Neural cell (in vitro differentiated cells): ENCODE measurements around the gene STX18. TPM values are rescaled to one million over a fixed set of nuclear protein-coding genes. Genes with fewer than 3 reads are reported as not detected.

Experiments
- H2AFZ ChIP-seq: fragments of 200-600, 300-800 bp; sonication (generic), shearing (Covaris generic); 2 replicates; pipeline ENCODE4 v1.6.0; 2014; ENCODE audit warnings: low read depth, mild to moderate bottlenecking, antibody characterized with exemption, low read length, moderate library complexity
- H3F3A ChIP-seq: fragments of 200-600 bp; shearing (Covaris generic); 2 replicates; pipeline ENCODE4 v1.6.1; 2016; ENCODE audit warnings: mild to moderate bottlenecking, moderate library complexity, mixed read lengths, antibody characterized with exemption, low read length; ENCODE audit not compliant: insufficient read depth, poor library complexity, severe bottlenecking
- H3K27ac ChIP-seq: fragments of 200-600, 300-800 bp; sonication (generic), shearing (Covaris generic); 2 replicates; pipeline ENCODE4 v1.5.1; 2014; ENCODE audit warnings: mild to moderate bottlenecking, low read length, moderate library complexity
- H3K27me3 ChIP-seq: fragments of 300-800, 200-600 bp; sonication (generic), shearing (Covaris generic); 2 replicates; pipeline ENCODE4 v1.6.0; 2014; ENCODE audit warnings: mild to moderate bottlenecking, low read depth, low read length, moderate library complexity; ENCODE audit not compliant: insufficient read depth
- H3K36me3 ChIP-seq: fragments of 300-800, 200-600 bp; sonication (generic), shearing (Covaris generic); 2 replicates; pipeline ENCODE4 v1.5.1; 2014; ENCODE audit warnings: mild to moderate bottlenecking, antibody characterized with exemption, low read length, moderate library complexity; ENCODE audit not compliant: insufficient read depth
- H3K4me2 ChIP-seq: fragments of 300-800, 200-600 bp; sonication (generic), shearing (Covaris generic); 2 replicates; pipeline ENCODE4 v1.6.0; 2014; ENCODE audit warnings: mild to moderate bottlenecking, low read length
- H3K4me3 ChIP-seq: fragments of 300-800, 200-600 bp; sonication (generic), shearing (Covaris generic); 2 replicates; pipeline ENCODE4 v1.5.1; 2014; ENCODE audit warnings: mild to moderate bottlenecking, low read length, moderate library complexity
- H3K79me2 ChIP-seq: fragments of 200-600 bp; shearing (Covaris generic); replicated peaks from 2 replicates; pipeline ENCODE4 v1.6.0; 2014; ENCODE audit warnings: mild to moderate bottlenecking, low read length, moderate library complexity; ENCODE audit not compliant: insufficient read depth
- H3K9ac ChIP-seq: fragments of 300-800, 200-600 bp; sonication (generic), shearing (Covaris generic); 2 replicates; pipeline ENCODE4 v1.6.1; 2016; ENCODE audit warnings: mild to moderate bottlenecking, low read length, mixed read lengths
- H3K9me2 ChIP-seq: fragments of 200-600 bp; shearing (Covaris generic); 2 replicates; pipeline ENCODE4 v1.6.1; 2016; ENCODE audit warnings: mild to moderate bottlenecking, low read length, mixed read lengths; ENCODE audit not compliant: insufficient read depth
- H3K9me3 ChIP-seq: fragments of 200-600, 300-800 bp; sonication (generic), shearing (Covaris generic); 2 replicates; pipeline ENCODE4 v1.6.1; 2016; ENCODE audit warnings: mild to moderate bottlenecking, mixed run types, low read length, moderate library complexity, mixed read lengths
- H4K20me1 ChIP-seq: fragments of 200-600 bp; shearing (Covaris generic); 2 replicates; pipeline ENCODE4 v1.6.1; 2016; ENCODE audit warnings: mild to moderate bottlenecking, mixed run types; ENCODE audit not compliant: insufficient read depth
- CTCF ChIP-seq: fragments of 450-650 bp; IDR thresholded peaks from 2 replicates; pipeline ENCODE4 v1.5.1; 2014; ENCODE audit warnings: antibody characterized with exemption, mild to moderate bottlenecking, moderate library complexity; ENCODE audit not compliant: poor library complexity, severe bottlenecking
- EP300 ChIP-seq: fragments of 450-650 bp; conservative IDR thresholded peaks from 2 replicates; pipeline ENCODE4 v1.6.1; 2014; ENCODE audit warnings: antibody characterized with exemption, mild to moderate bottlenecking, moderate library complexity; ENCODE audit not compliant: poor library complexity, severe bottlenecking
- EZH2 ChIP-seq: fragments of 200-600, 300-800 bp; shearing (Covaris generic), sonication (generic); IDR thresholded peaks from 2 replicates; pipeline ENCODE4 v1.6.1; 2014; ENCODE audit warnings: antibody characterized with exemption, low read length, borderline replicate concordance, mild to moderate bottlenecking; ENCODE audit not compliant: insufficient read depth, poor library complexity, severe bottlenecking
- MXI1 ChIP-seq: fragments of 450-650 bp; conservative IDR thresholded peaks from 2 replicates; pipeline ENCODE4 v1.6.1; 2014; ENCODE audit warnings: antibody characterized with exemption, mild to moderate bottlenecking; ENCODE audit not compliant: poor library complexity, severe bottlenecking
- POLR2AphosphoS5 ChIP-seq: IDR thresholded peaks from 2 replicates; pipeline ENCODE4 v1.6.1; 2012
- RAD21 ChIP-seq: fragments of 450-650 bp; conservative IDR thresholded peaks from 2 replicates; pipeline ENCODE4 v1.6.1; 2014; ENCODE audit warnings: antibody characterized with exemption, mild to moderate bottlenecking, moderate library complexity
- REST ChIP-seq: IDR thresholded peaks from 2 replicates; pipeline ENCODE4 v1.6.1; 2012; ENCODE audit warnings: borderline replicate concordance
- SMC3 ChIP-seq: fragments of 450-650 bp; conservative IDR thresholded peaks from 2 replicates; pipeline ENCODE4 v1.6.1; 2014; ENCODE audit warnings: antibody characterized with exemption, mild to moderate bottlenecking, moderate library complexity; ENCODE audit not compliant: poor library complexity
- TAF1 ChIP-seq: IDR thresholded peaks from 2 replicates; pipeline ENCODE4 v1.6.1; 2012; ENCODE audit warnings: low read depth
- polyA plus RNA-seq: library from polyadenylated mRNA; depleted of rRNA; stranded (reverse); fragments of >200 nt; gene quantifications from 2 replicates; pipeline ENCODE4 v1.2.3, GENCODE V29; 2014

STX18 gene
- polyA plus RNA-seq, 1 donor from 2014 or later, result 64.5 TPM

- H3K9me2 ChIP-seq, result no peaks in the 10 kb centered on the region
- peaks cover 8% of the 10 kb centered on the region for H4K20me1 ChIP-seq
- no peaks in the 10 kb centered on the region for H3K9me3 ChIP-seq
- H3K27me3 ChIP-seq, result no peaks in the 10 kb centered on the region
- no peaks in the 10 kb centered on the region for H3F3A ChIP-seq
- TF ChIP-seq REST (no peak), RAD21 (no peak), TAF1 (no peak), SMC3 (no peak), CTCF (no peak), POLR2AphosphoS5 (no peak), EZH2 (no peak), MXI1 (no peak), EP300 (no peak)
- no peak overlapping the region for H3K9ac ChIP-seq
- no peak overlapping the region for H3K4me3 ChIP-seq
- peaks cover 7% of the 10 kb centered on the region for H3K36me3 ChIP-seq
- no peak overlapping the region for H3K4me2 ChIP-seq
- H3K27ac ChIP-seq, result no peak overlapping the region
- no peak overlapping the region for H2AFZ ChIP-seq
- H3K79me2 ChIP-seq, result no peaks in the 10 kb centered on the region
These were observed 129.9 kb downstream of the STX18 start for GRCh38 chr4:4411906-4412305.

- H3F3A ChIP-seq, result no peaks in the 10 kb centered on the region
- peaks cover 7% of the 10 kb centered on the region for H3K36me3 ChIP-seq
- H3K9me2 ChIP-seq, result no peaks in the 10 kb centered on the region
- no peaks in the 10 kb centered on the region for H3K9me3 ChIP-seq
- no peak overlapping the region for H3K27ac ChIP-seq
- H3K4me2 ChIP-seq, result no peak overlapping the region
- no peak overlapping the region for H3K4me3 ChIP-seq
- H2AFZ ChIP-seq, result no peak overlapping the region
- TF ChIP-seq EP300, result no peak
- TF ChIP-seq SMC3, result no peak
- no peak for TF ChIP-seq RAD21
- no peak for TF ChIP-seq CTCF
- TF ChIP-seq MXI1, result no peak
- TF ChIP-seq TAF1, result no peak
- TF ChIP-seq POLR2AphosphoS5, result no peak
- no peak for TF ChIP-seq EZH2
- TF ChIP-seq REST, result no peak
- peaks cover 20% of the 10 kb centered on the region for H4K20me1 ChIP-seq
- H3K27me3 ChIP-seq, result no peaks in the 10 kb centered on the region
- no peaks in the 10 kb centered on the region for H3K79me2 ChIP-seq
- no peak overlapping the region for H3K9ac ChIP-seq
These were observed 131.6 kb downstream of the STX18 start for GRCh38 chr4:4410271-4410670.
